GM12874 (cell line): ENCODE data around the gene USP36.

ENCODE experiments used
- TF ChIP-seq, protein P1 (sequence below): IDR thresholded peaks from 2 replicates; pipeline ENCODE4 v1.5.1; 2011; ENCODE audit warnings: low read depth, mild to moderate bottlenecking, control low read depth, low read length, moderate library complexity; ENCODE audit not compliant: insufficient read depth

USP36 gene

GRCh38 chr17:78828470-78829185 lies 12.0 kb downstream of the USP36 start:
- TF ChIP-seq, protein P1, sequence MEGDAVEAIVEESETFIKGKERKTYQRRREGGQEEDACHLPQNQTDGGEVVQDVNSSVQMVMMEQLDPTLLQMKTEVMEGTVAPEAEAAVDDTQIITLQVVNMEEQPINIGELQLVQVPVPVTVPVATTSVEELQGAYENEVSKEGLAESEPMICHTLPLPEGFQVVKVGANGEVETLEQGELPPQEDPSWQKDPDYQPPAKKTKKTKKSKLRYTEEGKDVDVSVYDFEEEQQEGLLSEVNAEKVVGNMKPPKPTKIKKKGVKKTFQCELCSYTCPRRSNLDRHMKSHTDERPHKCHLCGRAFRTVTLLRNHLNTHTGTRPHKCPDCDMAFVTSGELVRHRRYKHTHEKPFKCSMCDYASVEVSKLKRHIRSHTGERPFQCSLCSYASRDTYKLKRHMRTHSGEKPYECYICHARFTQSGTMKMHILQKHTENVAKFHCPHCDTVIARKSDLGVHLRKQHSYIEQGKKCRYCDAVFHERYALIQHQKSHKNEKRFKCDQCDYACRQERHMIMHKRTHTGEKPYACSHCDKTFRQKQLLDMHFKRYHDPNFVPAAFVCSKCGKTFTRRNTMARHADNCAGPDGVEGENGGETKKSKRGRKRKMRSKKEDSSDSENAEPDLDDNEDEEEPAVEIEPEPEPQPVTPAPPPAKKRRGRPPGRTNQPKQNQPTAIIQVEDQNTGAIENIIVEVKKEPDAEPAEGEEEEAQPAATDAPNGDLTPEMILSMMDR = 0 out of 2 replicates have a peak, but pooled peaks have one; percentile 11

- TF ChIP-seq, protein P1 = no peak
Observed at GRCh38 chr17:78826836-78827509, 13.6 kb downstream of the USP36 start.

DNA sequence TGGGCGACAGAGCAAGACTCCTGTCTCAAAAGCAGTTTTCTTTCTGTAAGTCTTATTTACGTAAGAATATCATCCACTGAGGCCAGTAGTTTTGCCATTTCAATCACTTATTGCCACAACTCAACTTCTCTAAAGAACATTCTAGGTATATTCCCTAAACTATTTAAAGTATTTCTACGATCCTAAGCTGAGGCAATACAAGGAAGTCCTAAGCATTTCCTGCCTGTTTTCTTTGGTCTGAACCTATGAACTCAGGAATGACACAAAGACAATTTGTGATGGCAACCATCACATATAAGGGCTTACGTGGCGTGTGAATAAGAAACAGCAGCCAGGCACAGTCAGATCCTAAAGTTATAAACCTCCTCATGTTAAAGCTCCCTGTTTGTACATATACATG lies 14.2 kb downstream of the USP36 start:
- TF ChIP-seq, protein P1 = no peak

DNA sequence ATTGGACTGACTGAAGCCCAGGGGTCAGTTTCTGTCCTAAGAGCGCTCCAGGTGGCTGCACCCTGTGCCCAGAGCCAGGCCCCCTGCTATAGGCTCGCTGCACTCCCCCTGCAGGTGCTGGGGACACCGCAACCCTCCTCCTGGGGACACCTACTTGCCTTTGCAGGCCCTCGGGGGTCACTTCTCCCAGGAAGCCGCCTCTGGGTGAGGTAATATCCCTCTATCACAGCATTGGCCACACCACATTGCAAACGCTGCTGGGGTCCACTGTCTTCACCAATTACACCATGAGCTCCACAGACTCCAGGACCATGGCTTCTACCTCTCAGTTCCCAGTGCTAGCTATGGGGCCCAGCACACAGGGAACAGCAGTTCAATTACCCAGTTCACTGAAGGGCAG lies 14.9 kb downstream of the USP36 start:
- TF ChIP-seq, protein P1 = no peak

- TF ChIP-seq, protein P1 = no peak
Observed at GRCh38 chr17:78824240-78824639, 16.4 kb downstream of the USP36 start.

- TF ChIP-seq, protein P1 = no peak
Observed at GRCh38 chr17:78823282-78824046, 17.1 kb downstream of the USP36 start.

- TF ChIP-seq, protein P1 = no peak
Observed at GRCh38 chr17:78822552-78822951, 18.1 kb downstream of the USP36 start.
